GM21825 (cell line): ENCODE results near the gene TRIM2.

Source experiments
- ATAC-seq: cut with Tn5 transposase; IDR thresholded peaks from one replicate; pipeline ENCODE4 v1.9.1; 2021; ENCODE audit warnings: mild to moderate bottlenecking, moderate library complexity; ENCODE audit not compliant: unreplicated experiment

TRIM2 gene

GRCh38 chr4:153221783-153222706, 17.8 kb downstream of the TRIM2 start:
- ATAC-seq = peak; percentile 36

- peak; percentile 51 for ATAC-seq
Measured at GRCh38 chr4:153222707-153223426, 18.6 kb downstream of the TRIM2 start.

DNA sequence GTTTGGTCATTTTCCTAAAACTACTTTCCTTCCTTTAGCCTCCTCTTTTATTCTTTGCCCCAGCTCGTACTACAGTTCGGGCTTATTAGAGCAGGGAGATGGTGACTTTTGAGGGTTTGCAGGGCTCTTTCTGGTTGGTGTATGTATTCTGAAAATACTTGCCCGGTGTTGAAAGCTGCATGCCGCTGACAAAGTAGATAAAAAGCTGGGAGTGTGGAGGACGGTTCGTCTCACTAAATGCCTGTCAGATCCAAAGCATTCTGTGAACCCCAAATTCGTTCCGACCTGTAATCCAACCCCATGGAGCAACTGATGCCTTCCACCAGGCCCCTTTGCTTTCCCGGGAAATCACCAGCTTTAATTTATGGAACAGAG, 19.2 kb downstream of the TRIM2 start:
- ATAC-seq = no peak

DNA sequence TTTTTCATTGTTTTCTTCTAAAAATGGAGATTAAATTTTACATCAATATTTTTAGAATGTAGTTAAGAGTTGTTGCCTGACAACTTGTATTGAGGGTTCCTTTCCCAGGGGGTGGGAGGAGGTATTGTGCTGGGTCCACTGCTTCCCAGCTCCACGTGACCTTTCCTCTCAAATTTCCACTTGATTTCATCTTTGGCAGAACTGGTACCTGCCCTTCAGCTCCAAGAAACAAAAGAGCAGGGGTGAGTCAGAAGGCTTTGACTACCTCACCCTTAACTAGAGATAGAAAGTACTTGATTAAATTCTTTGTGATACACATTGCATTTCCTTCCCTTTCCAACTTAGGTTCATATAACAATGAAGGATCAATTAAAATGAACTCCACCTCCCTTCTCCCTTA, 19.7 kb downstream of the TRIM2 start:
- no peak for ATAC-seq

- no peak for ATAC-seq
Measured at GRCh38 chr4:153224474-153224873, 20.2 kb downstream of the TRIM2 start.

DNA sequence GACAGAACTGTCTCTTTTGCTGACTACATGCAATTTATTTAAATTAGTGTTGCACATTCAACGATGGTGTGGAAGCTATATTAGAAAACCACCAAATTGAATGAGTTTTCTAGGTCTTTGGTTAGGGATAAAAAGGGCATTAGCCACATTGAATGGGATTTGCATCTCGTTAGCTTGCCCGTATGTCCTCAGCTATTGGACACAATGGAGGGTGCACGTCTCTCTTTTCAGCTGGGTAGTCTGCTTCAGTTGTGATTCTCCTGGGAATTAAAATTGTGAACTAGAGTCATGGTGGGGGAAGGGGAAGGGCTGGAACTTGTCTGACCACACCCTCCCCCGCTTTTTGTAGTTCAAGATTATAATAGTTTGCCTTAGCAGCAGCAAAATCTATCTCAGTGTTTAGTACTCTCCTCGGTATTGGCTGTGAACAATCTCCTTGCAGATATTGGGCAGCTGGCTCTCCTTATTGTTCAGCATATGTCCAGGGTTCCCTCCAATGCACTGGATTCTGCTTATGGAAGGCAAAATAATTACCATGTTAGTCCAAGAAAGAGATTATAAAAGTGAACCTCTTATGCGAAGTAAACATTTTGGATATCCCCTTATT, 23.3 kb downstream of the TRIM2 start:
- ATAC-seq = no peak

GRCh38 chr4:153228512-153229140, 24.4 kb downstream of the TRIM2 start:
- no peak for ATAC-seq

DNA sequence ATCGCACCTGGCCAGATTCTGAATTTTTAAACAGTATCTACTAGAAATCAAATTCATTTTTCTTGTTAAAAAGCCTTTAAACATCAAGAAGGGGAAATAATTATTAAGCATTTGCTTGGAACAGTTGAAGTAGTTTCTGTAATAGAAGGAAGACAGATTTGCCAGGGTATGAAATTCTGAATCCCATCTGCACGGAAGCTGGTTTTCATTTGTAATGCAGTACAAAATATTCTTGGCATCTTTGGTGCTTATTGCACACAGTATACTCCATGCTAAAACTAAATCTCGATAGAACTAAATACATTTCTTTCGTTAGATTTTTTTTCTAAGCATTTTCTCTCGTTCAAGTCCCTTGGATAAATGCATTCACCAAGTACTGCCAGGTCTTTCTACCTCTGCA, 25.3 kb downstream of the TRIM2 start:
- ATAC-seq = no peak

GRCh38 chr4:153232768-153233167, 28.5 kb downstream of the TRIM2 start:
- ATAC-seq = peak; percentile 58

DNA sequence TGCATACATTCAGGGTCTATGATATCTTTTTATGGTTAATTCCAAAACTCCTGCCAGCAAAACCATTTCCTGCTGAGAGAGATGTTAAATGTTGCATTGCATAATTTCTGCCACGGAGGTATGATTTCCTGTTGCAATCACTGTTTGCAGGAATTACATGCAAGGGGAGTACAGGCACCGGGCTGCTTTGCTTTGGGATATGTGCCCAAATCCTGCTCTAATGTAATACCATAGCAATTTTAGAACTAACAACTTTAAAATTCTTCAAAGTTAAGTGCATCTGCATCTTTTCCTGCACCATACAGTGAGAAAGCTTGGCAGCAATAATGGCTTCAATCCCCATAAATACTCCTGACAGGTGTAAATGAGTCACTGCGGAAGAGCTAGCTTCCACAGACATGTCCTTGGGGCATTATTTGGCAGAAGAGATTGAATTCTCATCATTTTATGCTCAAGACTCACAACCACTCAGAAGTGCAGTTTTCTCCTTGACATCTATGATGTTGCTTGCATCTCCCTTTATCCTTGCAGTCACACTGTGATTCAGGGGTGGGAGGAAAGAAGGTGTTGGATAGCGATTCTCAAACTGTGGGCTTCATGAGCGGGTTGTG, 29.6 kb downstream of the TRIM2 start:
- no peak for ATAC-seq

- no peak for ATAC-seq
Measured at GRCh38 chr4:153234885-153235284, 30.6 kb downstream of the TRIM2 start.

DNA sequence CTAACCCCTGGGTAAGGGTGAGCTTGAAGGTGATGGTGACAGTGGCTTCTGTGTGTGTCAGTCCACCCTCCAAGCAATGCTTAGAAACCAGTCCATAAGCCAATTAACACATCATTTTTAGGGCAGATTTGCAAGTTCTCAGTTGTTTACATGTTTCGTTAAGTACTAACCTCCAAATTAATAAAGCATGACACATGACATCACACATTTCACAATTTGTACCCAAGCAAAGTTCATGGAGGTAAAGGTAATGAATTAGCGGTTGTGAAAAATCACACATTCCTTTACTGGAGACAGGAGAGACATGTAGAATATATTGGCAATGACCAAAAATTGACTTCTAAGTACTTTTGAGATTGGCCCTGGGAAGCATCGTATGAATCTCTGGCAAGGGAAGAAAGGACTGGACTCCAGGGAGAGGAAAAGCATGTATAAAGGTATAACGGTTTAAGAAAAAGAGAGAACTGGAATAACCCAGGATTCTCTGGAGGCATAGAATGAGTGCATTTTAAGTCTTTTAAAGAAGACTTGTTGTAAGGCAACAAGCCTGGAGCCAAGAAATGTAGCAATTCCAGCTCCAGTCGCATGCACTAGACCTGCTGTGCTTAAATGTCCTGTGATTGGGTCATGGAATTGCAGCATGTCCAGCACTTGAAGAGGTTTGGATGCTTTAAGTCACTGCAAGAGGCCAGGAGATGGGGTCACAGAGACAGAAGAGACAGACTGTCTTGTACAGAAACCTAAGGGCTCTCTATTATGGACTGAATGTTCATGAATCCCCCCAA, 34.1 kb downstream of the TRIM2 start:
- ATAC-seq = no peak

DNA sequence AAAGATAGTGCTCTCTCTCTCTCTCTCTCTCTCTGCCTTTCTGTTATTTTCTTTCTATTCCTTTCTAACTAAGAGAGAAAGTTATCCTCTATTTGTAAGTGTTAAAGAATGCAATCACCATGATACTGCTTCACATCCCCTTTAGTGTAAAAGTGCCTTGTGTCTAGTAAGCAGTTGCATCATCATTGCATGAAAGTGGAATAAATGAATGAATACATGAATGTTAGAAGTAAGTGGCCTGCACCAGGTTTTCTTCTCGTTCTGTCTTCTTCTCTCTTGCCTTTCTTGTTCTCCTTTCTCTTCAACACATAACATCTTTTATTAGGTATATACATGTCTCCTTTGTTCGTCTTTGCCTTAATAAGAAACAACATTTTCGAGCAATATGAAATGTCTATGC, 35.2 kb downstream of the TRIM2 start:
- ATAC-seq = no peak

GRCh38 chr4:153241295-153241694, 37.1 kb downstream of the TRIM2 start:
- ATAC-seq = no peak

DNA sequence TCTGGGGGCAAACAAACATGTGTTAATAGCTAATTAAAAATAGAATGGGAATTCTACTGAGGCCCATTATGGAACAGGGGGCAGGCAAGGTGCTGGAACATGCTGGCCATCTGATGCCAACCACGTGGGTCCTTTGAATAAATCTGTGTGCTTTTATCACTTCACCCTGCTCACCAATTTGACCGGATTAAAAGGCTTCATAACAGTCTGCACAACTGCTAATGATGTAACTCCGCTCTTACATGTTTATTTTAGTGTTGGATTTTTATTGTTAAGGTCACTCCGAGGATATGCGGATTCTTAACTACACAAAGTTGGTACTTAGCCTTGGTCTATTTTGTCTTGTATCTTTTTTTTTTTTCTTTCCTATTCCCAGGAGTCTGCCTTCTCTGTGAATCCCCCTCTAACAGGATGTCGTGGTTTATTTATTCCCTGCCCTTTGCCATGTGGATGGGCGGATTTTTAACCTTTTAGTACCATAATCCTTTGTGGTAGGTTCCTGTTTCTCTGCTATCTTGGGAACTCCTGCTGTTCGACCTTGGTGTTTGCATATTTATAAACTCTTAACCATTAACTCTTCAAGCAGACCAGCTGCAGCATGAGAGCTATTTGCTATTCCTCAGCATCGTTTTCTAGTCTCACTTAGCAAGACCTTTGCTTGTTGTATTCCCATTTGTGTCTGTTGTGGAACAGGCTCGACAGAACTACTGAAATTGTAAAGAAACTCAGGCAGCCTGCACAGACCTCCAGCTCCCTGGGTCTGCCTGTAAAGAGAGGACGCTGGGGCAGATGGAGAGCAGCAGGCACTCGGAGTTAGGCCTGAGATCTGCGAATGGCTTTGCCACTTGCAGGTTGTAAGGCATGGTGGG, 38.0 kb downstream of the TRIM2 start:
- peak; percentile 61 for ATAC-seq

GRCh38 chr4:153242839-153243324, 38.6 kb downstream of the TRIM2 start:
- ATAC-seq = no peak

- no peak for ATAC-seq
Measured at GRCh38 chr4:153243468-153243867, 39.2 kb downstream of the TRIM2 start.

DNA sequence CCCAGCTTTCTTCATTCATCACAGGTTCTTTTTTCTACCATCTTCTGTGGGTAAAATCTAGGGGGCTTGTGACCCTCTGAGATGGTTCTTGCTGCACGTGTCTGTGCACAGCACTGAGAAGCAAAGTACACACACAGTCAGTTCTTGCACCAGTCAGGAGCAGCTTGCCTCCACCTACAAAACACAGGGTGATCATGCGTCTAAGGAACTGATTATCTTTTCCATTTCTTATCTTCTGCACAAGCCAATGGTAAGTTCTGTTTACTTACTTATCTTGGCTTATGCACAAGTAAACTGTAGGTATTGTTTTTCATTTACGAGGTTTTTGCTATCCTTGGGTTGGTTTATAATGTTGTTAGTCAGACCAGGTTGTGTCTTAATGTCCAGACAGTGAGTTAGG, 40.7 kb downstream of the TRIM2 start:
- no peak for ATAC-seq

DNA sequence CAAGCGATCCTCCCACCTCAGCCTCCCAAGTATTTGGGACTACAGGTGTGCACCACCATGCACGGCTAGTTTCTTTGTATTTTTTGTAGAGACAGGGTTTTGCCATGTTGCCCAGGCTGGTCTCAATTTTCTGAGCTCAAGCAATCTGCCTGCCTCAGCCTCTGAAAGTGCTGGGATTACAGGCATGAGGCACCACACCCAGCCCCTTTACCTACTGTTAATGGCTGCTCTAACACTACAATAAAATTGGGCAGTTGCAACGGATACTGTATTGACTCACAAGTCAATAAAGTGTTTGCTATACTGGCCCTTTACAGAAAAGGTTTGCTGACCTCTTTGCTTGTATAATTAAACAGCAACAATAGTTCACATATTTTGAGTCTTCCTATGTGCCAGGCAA, 41.5 kb downstream of the TRIM2 start:
- no peak for ATAC-seq
